SH-SY5Y (cell line): ENCODE results near the gene GOSR2.

Experiments
- GATA2 ChIP-seq: IDR thresholded peaks from 2 replicates; pipeline ENCODE4 v1.6.1; 2011; ENCODE audit warnings: mild to moderate bottlenecking, low read depth, low read length
- GATA3 ChIP-seq: IDR thresholded peaks from 2 replicates; pipeline ENCODE4 v1.6.1; 2011; ENCODE audit warnings: low read depth, mild to moderate bottlenecking, low read length, moderate library complexity

DNA sequence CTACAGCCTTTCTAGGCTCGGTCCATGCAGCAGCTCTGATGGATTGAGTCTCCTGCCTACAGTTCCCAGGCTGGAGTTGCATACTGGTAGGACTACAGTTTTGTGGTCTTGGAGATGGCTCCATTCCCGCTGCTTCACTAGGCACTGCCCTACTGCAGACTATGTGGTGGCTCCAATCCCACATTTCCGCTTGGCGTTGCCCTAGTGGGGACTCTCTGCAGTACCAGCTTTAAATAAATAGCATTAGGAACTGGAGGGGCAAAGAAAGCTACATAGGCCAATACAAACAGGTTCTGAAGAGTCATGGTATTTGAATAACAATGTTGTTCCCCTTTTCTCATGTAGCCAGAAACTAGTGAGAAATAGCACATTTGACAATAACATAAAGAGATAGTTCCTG lies 5.4 kb upstream of the GOSR2 start:
- TF ChIP-seq GATA2 (no peak), GATA3 (no peak)
